Panc1 (cell line): Measurements from ENCODE around the gene ADAM22. TPM values are rescaled to one million over a fixed set of nuclear protein-coding genes. Genes with fewer than 3 reads are reported as not detected.

Source experiments
- ATAC-seq: fragments of 200-7000 bp; cut with Tn5 transposase; 2 replicates; pipeline ENCODE4 v1.9.1; 2020; ENCODE audit warnings: mild to moderate bottlenecking, moderate library complexity
- BruUV-seq: library from RNA; stranded (reverse); fragments of 400-500 nt; replicated peaks from 2 replicates; lab custom pipeline; 2021; lab: Mats Ljungman, UMichigan
- CTCF ChIA-PET: fragments of 300-600 bp; sonication (Branson Sonifier 250); formaldehyde crosslinking; loops from one replicate; lab custom pipeline; 2022; ENCODE audit warnings: antibody characterized with exemption; lab: Charles Lee
- POLR2A ChIA-PET: fragments of 300-600 bp; sonication (Branson Sonifier 250); formaldehyde crosslinking; loops from one replicate; lab custom pipeline; 2022; ENCODE audit warnings: antibody characterized with exemption; lab: Charles Lee
- DNase-seq: peaks from one replicate; pipeline ENCODE4 v3.0.0-alpha.2; 2010; ENCODE audit warnings: low read depth, low spot score
- H3K27ac ChIP-seq: 2 replicates; pipeline ENCODE4 v1.5.1; 2011; ENCODE audit warnings: mild to moderate bottlenecking, low read length, inconsistent platforms
- H3K27me3 ChIP-seq: fragments of 200-500 bp; sonication (Bioruptor generic); 2 replicates; pipeline ENCODE4 v1.6.0; 2014; ENCODE audit warnings: low read length, inconsistent platforms; ENCODE audit not compliant: control insufficient read depth, insufficient read depth
- H3K36me3 ChIP-seq: fragments of 200-500 bp; sonication (Bioruptor generic); 2 replicates; pipeline ENCODE4 v1.5.1; 2014; ENCODE audit warnings: inconsistent platforms, mild to moderate bottlenecking, low read length, moderate library complexity; ENCODE audit not compliant: control insufficient read depth, insufficient read depth
- H3K4me1 ChIP-seq: 2 replicates; pipeline ENCODE4 v1.5.1; 2011; ENCODE audit warnings: inconsistent platforms, mild to moderate bottlenecking, low read length, moderate library complexity; ENCODE audit not compliant: control insufficient read depth, insufficient read depth
- H3K4me3 ChIP-seq, 2 experiments: 2 replicates each; pipeline ENCODE4 v1.5.1; 2011 to 2012; ENCODE audit warnings: low read depth in 2 of 2, low read length in 2 of 2, mild to moderate bottlenecking in 2 of 2, inconsistent platforms in 1 of 2, moderate library complexity in 1 of 2
- H3K9me3 ChIP-seq: fragments of 200-500 bp; sonication (Bioruptor generic); 2 replicates; pipeline ENCODE4 v1.5.1; 2014; ENCODE audit warnings: low read depth, mild to moderate bottlenecking, inconsistent platforms, low read length, moderate library complexity; ENCODE audit not compliant: control insufficient read depth, insufficient read depth
- POLR2AphosphoS5 ChIP-seq: IDR thresholded peaks from 2 replicates; pipeline ENCODE4 v1.6.1; 2012; ENCODE audit warnings: mild to moderate bottlenecking, low read depth, low read length, moderate library complexity
- SIN3A ChIP-seq: IDR thresholded peaks from 2 replicates; pipeline ENCODE4 v1.6.1; 2012; ENCODE audit warnings: low read depth, mild to moderate bottlenecking, low read length, moderate library complexity, borderline replicate concordance; ENCODE audit not compliant: insufficient read depth
- TCF7L2 ChIP-seq: IDR thresholded peaks from 2 replicates; pipeline ENCODE4 v1.6.1; 2011; ENCODE audit warnings: mild to moderate bottlenecking, low read depth, low read length, inconsistent platforms
- in situ Hi-C: cut with HindIII; loops from 2 replicates; pipeline ENCODE4 v1.10.0; 2016; ENCODE audit warnings: low sequenced_read_pairs, low pct_unique_long_range_greater_than_20kb
- intact Hi-C: fragments of 100-400 bp; cut with micrococcal nuclease; formaldehyde crosslinking; loops from one replicate; pipeline ENCODE4 v1.10.0; 2022; ENCODE audit not compliant: unreplicated experiment
- total RNA-seq: library from RNA; stranded (reverse); gene quantifications from one replicate; pipeline ENCODE4 v1.2.1, GENCODE V29; 2021; ENCODE audit not compliant: unreplicated experiment
- TF ChIP-seq, protein P1 (sequence below), 2 experiments: IDR thresholded peaks; 2 replicates each; pipeline ENCODE4 v1.6.1; 2011 to 2012; ENCODE audit warnings: low read depth in 2 of 2, control low read depth in 1 of 2, low read length in 1 of 2, mild to moderate bottlenecking in 1 of 2, moderate library complexity in 1 of 2; ENCODE audit not compliant: insufficient read depth in 1 of 2
- TF ChIP-seq, protein P2 (sequence below): fragments of 450-650 bp; IDR thresholded peaks from 2 replicates; pipeline ENCODE4 v1.5.1; 2017; ENCODE audit warnings: mild to moderate bottlenecking

The ADAM22 gene
- total RNA-seq, 1 experiment from 2014 or later, result 4.2 TPM

DNA sequence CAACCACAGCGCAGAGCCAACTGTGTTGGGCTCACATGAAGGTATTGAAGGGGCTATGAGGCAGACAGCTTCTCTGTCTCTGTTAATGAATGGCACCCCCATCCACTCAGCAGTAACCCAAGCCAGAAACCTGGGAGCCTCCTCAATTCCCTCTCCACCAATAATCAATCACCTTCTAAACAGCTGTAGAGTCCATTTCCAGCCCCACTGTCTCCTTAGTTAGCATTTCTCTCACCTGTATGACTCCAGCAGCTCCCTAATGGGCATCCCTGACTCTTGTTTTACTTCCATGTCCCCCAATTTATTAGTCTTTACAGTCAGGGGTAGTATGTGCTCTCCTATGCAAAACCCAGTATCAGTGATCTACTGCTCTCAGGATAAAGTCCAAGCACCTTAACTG, 278.9 kb downstream of the ADAM22 start:
- no peak for ATAC-seq

DNA sequence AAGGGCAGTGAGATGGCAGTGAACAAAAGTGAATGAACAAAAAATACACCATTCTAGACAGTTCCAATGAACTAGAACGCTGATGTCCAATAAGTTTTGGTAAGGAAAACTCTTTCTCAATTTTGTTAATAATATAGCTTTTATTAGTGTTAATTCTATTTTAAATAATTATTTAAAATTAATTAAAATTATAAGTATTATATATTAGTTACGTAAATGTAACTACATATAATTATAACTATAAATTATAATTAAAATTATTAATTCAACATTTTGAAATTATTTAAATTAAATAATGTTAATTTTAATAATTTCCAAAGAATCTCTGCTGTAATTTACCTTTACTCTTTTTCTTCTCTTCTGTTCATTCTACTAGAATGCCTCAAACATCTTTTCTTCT, 280.4 kb downstream of the ADAM22 start:
- BruUV-seq, result no TSS peak
- no peaks in the 10 kb centered on the region for H3K9me3 ChIP-seq
- in situ Hi-C loops (no loop called here), intact Hi-C loops (no loop called here)
- POLR2A ChIA-PET, result no interaction called here
- H3K36me3 ChIP-seq, result peaks cover 30% of the 10 kb centered on the region
- H3K4me3 ChIP-seq, result no peak overlapping the region
- no peaks in the 10 kb centered on the region for H3K27me3 ChIP-seq
- TF ChIP-seq SIN3A (no peak), TCF7L2 (no peak), POLR2AphosphoS5 (no peak)
- TF ChIP-seq, protein P1, sequence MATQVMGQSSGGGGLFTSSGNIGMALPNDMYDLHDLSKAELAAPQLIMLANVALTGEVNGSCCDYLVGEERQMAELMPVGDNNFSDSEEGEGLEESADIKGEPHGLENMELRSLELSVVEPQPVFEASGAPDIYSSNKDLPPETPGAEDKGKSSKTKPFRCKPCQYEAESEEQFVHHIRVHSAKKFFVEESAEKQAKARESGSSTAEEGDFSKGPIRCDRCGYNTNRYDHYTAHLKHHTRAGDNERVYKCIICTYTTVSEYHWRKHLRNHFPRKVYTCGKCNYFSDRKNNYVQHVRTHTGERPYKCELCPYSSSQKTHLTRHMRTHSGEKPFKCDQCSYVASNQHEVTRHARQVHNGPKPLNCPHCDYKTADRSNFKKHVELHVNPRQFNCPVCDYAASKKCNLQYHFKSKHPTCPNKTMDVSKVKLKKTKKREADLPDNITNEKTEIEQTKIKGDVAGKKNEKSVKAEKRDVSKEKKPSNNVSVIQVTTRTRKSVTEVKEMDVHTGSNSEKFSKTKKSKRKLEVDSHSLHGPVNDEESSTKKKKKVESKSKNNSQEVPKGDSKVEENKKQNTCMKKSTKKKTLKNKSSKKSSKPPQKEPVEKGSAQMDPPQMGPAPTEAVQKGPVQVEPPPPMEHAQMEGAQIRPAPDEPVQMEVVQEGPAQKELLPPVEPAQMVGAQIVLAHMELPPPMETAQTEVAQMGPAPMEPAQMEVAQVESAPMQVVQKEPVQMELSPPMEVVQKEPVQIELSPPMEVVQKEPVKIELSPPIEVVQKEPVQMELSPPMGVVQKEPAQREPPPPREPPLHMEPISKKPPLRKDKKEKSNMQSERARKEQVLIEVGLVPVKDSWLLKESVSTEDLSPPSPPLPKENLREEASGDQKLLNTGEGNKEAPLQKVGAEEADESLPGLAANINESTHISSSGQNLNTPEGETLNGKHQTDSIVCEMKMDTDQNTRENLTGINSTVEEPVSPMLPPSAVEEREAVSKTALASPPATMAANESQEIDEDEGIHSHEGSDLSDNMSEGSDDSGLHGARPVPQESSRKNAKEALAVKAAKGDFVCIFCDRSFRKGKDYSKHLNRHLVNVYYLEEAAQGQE (IDR thresholded peaks at IDR 0.05; ENCODE audit: insufficient read depth in 1 of 2, low read depth in 2 of 2, low read length in 1 of 2), result no peak
- TF ChIP-seq, protein P2, sequence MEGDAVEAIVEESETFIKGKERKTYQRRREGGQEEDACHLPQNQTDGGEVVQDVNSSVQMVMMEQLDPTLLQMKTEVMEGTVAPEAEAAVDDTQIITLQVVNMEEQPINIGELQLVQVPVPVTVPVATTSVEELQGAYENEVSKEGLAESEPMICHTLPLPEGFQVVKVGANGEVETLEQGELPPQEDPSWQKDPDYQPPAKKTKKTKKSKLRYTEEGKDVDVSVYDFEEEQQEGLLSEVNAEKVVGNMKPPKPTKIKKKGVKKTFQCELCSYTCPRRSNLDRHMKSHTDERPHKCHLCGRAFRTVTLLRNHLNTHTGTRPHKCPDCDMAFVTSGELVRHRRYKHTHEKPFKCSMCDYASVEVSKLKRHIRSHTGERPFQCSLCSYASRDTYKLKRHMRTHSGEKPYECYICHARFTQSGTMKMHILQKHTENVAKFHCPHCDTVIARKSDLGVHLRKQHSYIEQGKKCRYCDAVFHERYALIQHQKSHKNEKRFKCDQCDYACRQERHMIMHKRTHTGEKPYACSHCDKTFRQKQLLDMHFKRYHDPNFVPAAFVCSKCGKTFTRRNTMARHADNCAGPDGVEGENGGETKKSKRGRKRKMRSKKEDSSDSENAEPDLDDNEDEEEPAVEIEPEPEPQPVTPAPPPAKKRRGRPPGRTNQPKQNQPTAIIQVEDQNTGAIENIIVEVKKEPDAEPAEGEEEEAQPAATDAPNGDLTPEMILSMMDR, result no peak
- ATAC-seq (no peak), DNase-seq (no peak)
- no peak overlapping the region for H3K27ac ChIP-seq
- CTCF ChIA-PET, result no interaction called here
- peaks cover 10% of the 10 kb centered on the region for H3K4me1 ChIP-seq

More for the DNA sequence above, 278.9 kb downstream of the ADAM22 start:
- TF ChIP-seq SIN3A, result no peak
- TF ChIP-seq POLR2AphosphoS5, result no peak
- no peak for TF ChIP-seq TCF7L2
- TF ChIP-seq, protein P2, result no peak
- TF ChIP-seq, protein P1 (IDR thresholded peaks at IDR 0.05; ENCODE audit: insufficient read depth in 1 of 2, low read depth in 2 of 2, low read length in 1 of 2), result no peak
- in situ Hi-C loops, result no loop called here
- ChIA-PET POLR2A (no interaction called here), CTCF (no interaction called here)
- Histone ChIP-seq H3K27me3 (no peaks in the 10 kb centered on the region), H3K4me1 (peaks cover 3% of the 10 kb centered on the region), H3K4me3 (no peak overlapping the region), H3K27ac (no peak overlapping the region), H3K9me3 (no peaks in the 10 kb centered on the region), H3K36me3 (peaks cover 40% of the 10 kb centered on the region)
- no TSS peak for BruUV-seq
- no peak for DNase-seq
- intact Hi-C loops, result no loop called here
